Muscle of leg (tissue), 11 donors: ENCODE data around the gene ASS1. TPM values are rescaled to one million over a fixed set of nuclear protein-coding genes. Genes with fewer than 3 reads are reported as not detected.

Source experiments
- DNase-seq: peaks from one replicate; pipeline ENCODE4 v3.0.0; 2013
- H3K27ac ChIP-seq: one replicate; pipeline ENCODE4 v1.5.1; 2013; ENCODE audit warnings: mild to moderate bottlenecking, low read length, control low read depth
- H3K27me3 ChIP-seq: one replicate; pipeline ENCODE4 v1.6.1; 2013; ENCODE audit warnings: low read length; ENCODE audit not compliant: control insufficient read depth, insufficient read depth
- H3K36me3 ChIP-seq: one replicate; pipeline ENCODE4 v1.6.1; 2013; ENCODE audit warnings: low read length; ENCODE audit not compliant: control insufficient read depth, insufficient read depth
- H3K4me1 ChIP-seq: one replicate; pipeline ENCODE4 v1.6.1; 2013; ENCODE audit warnings: low read length; ENCODE audit not compliant: control insufficient read depth, insufficient read depth
- H3K4me3 ChIP-seq: one replicate; pipeline ENCODE4 v1.5.1; 2013; ENCODE audit warnings: low read length, control low read depth
- H3K9me3 ChIP-seq: replicated peaks from 2 replicates; pipeline ENCODE4 v1.6.1; 2013; ENCODE audit warnings: low read depth, low read length; ENCODE audit not compliant: control insufficient read depth
- WGBS: methylation state at CpG from one replicate; pipeline ENCODE4 v1.1.5; 2013; ENCODE audit warnings: missing lambda C conversion rate; ENCODE audit not compliant: insufficient coverage; 5-methylcytosine and 5-hydroxymethylcytosine counted together
- polyA plus RNA-seq, 8 donors: library from polyadenylated mRNA; unstranded; fragments of 120-200 nt; gene quantifications; one replicate each; pipeline versions ENCODE4 v1.2.1 to v1.2.3, GENCODE V29; 2013; ENCODE audit warnings: inconsistent platforms in 1 of 8, low replicate concordance in 1 of 8; ENCODE audit not compliant: insufficient read length in 8 of 8, insufficient read depth in 1 of 8
- total RNA-seq: library from RNA; stranded (reverse); fragments of 120-200 nt; gene quantifications from one replicate; pipeline ENCODE4 v1.2.4, GENCODE V29; 2013

ASS1 gene
- total and polyA plus RNA-seq, 9 donors: 36.4 to 72.7 (median 52.9) TPM

- 71% methylated on average over 20 of the region's 21 CpGs for WGBS
- no peak for DNase-seq
- H3K4me1 ChIP-seq: peaks cover 37% of the 10 kb centered on the region
Observed at GRCh38 chr9:130425741-130426466, 18.9 kb upstream of the ASS1 start.

GRCh38 chr9:130426467-130426773 is 18.3 kb upstream of the ASS1 start:
- WGBS: 54% methylated on average over 6 of the region's 8 CpGs
- DNase-seq: no peak
- Histone ChIP-seq H3K4me1 (peaks cover 32% of the 10 kb centered on the region), H3K4me3 (no peak overlapping the region), H3K9me3 (no peaks in the 10 kb centered on the region), H3K27ac (no peak overlapping the region), H3K36me3 (no peaks in the 10 kb centered on the region), H3K27me3 (peaks cover 9% of the 10 kb centered on the region)

More at GRCh38 chr9:130425741-130426466, 18.9 kb upstream of the ASS1 start:
- Histone ChIP-seq H3K4me3 (no peak overlapping the region), H3K9me3 (no peaks in the 10 kb centered on the region), H3K27me3 (peaks cover 8% of the 10 kb centered on the region), H3K36me3 (no peaks in the 10 kb centered on the region), H3K27ac (no peak overlapping the region)

- 34% methylated on average over 10 of the region's 10 CpGs for WGBS
- no peaks in the 10 kb centered on the region for H3K36me3 ChIP-seq
- DNase-seq: no peak
Observed at GRCh38 chr9:130426883-130427282, 17.9 kb upstream of the ASS1 start.

GRCh38 chr9:130427326-130427725 is 17.4 kb upstream of the ASS1 start:
- no peak for DNase-seq
- no peak overlapping the region for H3K27ac ChIP-seq
- H3K4me3 ChIP-seq: no peak overlapping the region
- H3K4me1 ChIP-seq: peaks cover 25% of the 10 kb centered on the region
- no peaks in the 10 kb centered on the region for H3K36me3 ChIP-seq
- H3K9me3 ChIP-seq: no peaks in the 10 kb centered on the region
- 90% methylated on average over 10 of the region's 12 CpGs for WGBS
- peaks cover 16% of the 10 kb centered on the region for H3K27me3 ChIP-seq

More at GRCh38 chr9:130426883-130427282, 17.9 kb upstream of the ASS1 start:
- Histone ChIP-seq H3K9me3 (no peaks in the 10 kb centered on the region), H3K4me1 (peaks cover 29% of the 10 kb centered on the region), H3K4me3 (no peak overlapping the region), H3K27me3 (peaks cover 12% of the 10 kb centered on the region), H3K27ac (no peak overlapping the region)

GRCh38 chr9:130428086-130428665 is 16.6 kb upstream of the ASS1 start:
- no peaks in the 10 kb centered on the region for H3K9me3 ChIP-seq
- H3K4me1 ChIP-seq: peaks cover 21% of the 10 kb centered on the region
- H3K27ac ChIP-seq: no peak overlapping the region
- 76% methylated on average over 20 of the region's 20 CpGs for WGBS
- DNase-seq: no peak
- peaks cover 25% of the 10 kb centered on the region for H3K27me3 ChIP-seq
- H3K4me3 ChIP-seq: no peak overlapping the region
- no peaks in the 10 kb centered on the region for H3K36me3 ChIP-seq

GRCh38 chr9:130429381-130429780 is 15.4 kb upstream of the ASS1 start:
- Histone ChIP-seq H3K9me3 (no peaks in the 10 kb centered on the region), H3K27ac (no peak overlapping the region), H3K36me3 (no peaks in the 10 kb centered on the region), H3K4me1 (peaks cover 21% of the 10 kb centered on the region), H3K4me3 (no peak overlapping the region), H3K27me3 (peaks cover 34% of the 10 kb centered on the region)
- DNase-seq: no peak
- WGBS: 78% methylated on average over 11 of the region's 13 CpGs

GRCh38 chr9:130429831-130430230 is 14.9 kb upstream of the ASS1 start:
- no peak overlapping the region for H3K27ac ChIP-seq
- no peak for DNase-seq
- WGBS: 83% methylated on average over 6 of the region's 6 CpGs
- no peaks in the 10 kb centered on the region for H3K36me3 ChIP-seq
- no peak overlapping the region for H3K4me3 ChIP-seq
- peaks cover 34% of the 10 kb centered on the region for H3K27me3 ChIP-seq
- peaks cover 21% of the 10 kb centered on the region for H3K4me1 ChIP-seq
- no peaks in the 10 kb centered on the region for H3K9me3 ChIP-seq

- WGBS: 95% methylated on average over 18 of the region's 18 CpGs
- DNase-seq: no peak
- Histone ChIP-seq H3K27me3 (peaks cover 36% of the 10 kb centered on the region), H3K27ac (no peak overlapping the region), H3K4me1 (peaks cover 21% of the 10 kb centered on the region), H3K36me3 (no peaks in the 10 kb centered on the region), H3K9me3 (no peaks in the 10 kb centered on the region), H3K4me3 (no peak overlapping the region)
Observed at GRCh38 chr9:130430232-130430631, 14.5 kb upstream of the ASS1 start.

GRCh38 chr9:130430734-130431535 is 13.8 kb upstream of the ASS1 start:
- Histone ChIP-seq H3K36me3 (no peaks in the 10 kb centered on the region), H3K4me3 (no peak overlapping the region), H3K27ac (no peak overlapping the region), H3K9me3 (no peaks in the 10 kb centered on the region), H3K4me1 (peaks cover 21% of the 10 kb centered on the region), H3K27me3 (peaks cover 38% of the 10 kb centered on the region)
- no peak for DNase-seq
- 93% methylated on average over 18 of the region's 22 CpGs for WGBS
